Umbilical cord (tissue), 2 donors: Measurements from ENCODE around the gene DEFB124. TPM values are rescaled to one million over a fixed set of nuclear protein-coding genes. Genes with fewer than 3 reads are reported as not detected.
A peak's percentile ranks its signal among the peaks of the same experiment; 100 is the strongest.
"Not testable (repeated sequence)": the region's sequence is repeated elsewhere in the genome, so short reads cannot be mapped to it uniquely, and the experiment has no call there.

Source experiments
- DNase-seq: peaks from one replicate; pipeline ENCODE4 v3.0.0-alpha.2; 2015; ENCODE audit warnings: low spot score
- total RNA-seq: library from RNA; depleted of rRNA; stranded (reverse); fragments of >200 nt; gene quantifications from one replicate; pipeline ENCODE4 v1.2.3, GENCODE V29; 2014; ENCODE audit warnings: low replicate concordance; ENCODE audit not compliant: insufficient read depth

The DEFB124 gene, protein sequence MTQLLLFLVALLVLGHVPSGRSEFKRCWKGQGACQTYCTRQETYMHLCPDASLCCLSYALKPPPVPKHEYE
- not detected for total RNA-seq

GRCh38 chr20:31474758-31475427, at the start of gene DEFB124, which contains the start of gene REM1:
Gene DEFB124, minus strand, starts transcription at chr20:31475127. Its CDS starts 2,114 bp downstream, at chr20:31473013.
Gene REM1, plus strand, starts transcription at chr20:31475288. Its CDS starts 1,158 bp downstream, at chr20:31476446.
- peak; percentile 56 for DNase-seq

- DNase-seq, result peak; percentile 48
These were observed 48.7 kb upstream of the DEFB124 start for GRCh38 chr20:31523361-31524283.

GRCh38 chr20:31522731-31523130, 47.8 kb upstream of the DEFB124 start:
- DNase-seq, result no peak

DNA sequence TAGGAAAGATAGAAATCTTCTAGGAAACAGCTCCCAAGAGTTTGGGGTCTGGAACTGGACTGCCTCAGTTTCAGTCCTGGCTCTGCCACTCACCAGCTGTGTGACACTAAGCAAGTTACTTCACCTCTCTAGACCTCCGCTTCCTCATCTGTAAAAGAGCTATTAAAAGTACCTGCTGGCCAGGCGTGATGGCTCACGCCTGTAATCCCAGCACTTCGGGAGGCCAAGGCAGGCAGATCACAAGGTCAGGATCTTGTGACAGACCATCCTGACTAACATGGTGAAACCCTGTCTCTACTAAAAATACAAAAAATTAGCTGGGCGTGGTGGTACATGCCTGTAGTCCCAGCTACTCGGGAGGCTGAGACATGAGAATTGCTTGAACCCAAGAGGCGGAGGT, 46.3 kb upstream of the DEFB124 start:
- not testable (repeated sequence) for DNase-seq

- no peak for DNase-seq
These were observed 42.4 kb upstream of the DEFB124 start for GRCh38 chr20:31517373-31517772.

GRCh38 chr20:31516651-31517050, 41.7 kb upstream of the DEFB124 start:
- DNase-seq, result no peak

GRCh38 chr20:31516166-31516565, 41.2 kb upstream of the DEFB124 start:
- DNase-seq, result no peak

DNA sequence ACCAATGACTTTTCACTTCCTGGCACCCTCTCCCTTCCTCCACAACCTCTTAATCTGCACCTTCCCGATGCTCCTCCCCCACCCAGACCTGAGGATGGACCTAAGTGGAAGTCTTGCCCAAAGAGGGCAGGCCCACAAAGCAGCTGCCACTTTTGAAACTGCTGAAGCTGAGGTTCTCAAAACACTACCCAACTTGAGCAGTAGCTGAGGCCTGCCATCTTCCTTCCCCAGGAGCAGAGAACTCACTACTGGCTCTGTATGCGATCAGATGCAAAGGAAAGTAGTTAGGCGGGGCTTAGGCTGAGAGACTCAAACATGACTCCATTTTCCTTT, 40.8 kb upstream of the DEFB124 start:
- no peak for DNase-seq

GRCh38 chr20:31515072-31515774, 40.3 kb upstream of the DEFB124 start:
- no peak for DNase-seq

DNA sequence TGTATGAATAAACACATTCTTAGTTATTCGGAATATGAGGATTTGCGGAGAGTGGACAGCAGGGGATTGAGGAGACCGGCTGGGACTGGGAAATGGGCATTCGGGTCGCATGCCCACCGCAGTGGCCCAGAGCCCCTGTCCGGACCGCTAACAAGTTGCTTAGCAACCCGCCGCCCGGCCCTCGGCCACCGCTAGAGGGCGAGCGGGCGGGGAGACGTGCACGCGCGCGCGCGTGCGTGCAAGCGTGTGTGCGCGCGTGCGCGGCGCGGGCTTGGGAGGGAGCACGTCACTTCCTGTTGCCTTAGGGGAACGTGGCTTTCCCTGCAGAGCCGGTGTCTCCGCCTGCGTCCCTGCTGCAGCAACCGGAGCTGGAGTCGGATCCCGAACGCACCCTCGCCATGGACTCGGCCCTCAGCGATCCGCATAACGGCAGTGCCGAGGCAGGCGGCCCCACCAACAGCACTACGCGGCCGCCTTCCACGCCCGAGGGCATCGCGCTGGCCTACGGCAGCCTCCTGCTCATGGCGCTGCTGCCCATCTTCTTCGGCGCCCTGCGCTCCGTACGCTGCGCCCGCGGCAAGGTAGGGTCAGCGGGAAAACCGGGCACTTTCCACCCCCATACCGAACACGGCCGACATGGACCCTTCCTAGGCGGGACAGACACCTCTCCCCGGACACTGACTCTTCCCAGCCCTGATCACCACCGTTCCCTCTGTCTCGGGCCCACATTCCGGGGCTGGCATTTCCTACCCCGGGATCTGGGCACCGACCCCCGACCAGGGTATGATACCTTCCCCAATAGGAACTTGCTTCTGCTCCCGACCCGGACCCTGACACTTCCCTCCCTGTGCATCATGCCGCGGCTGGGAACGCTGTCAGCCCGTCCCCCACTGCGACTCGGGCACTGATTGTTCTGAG, 39.5 kb upstream of the DEFB124 start, which contains the start of gene HM13:
HM13 (plus strand) TSS at position 289 of the 918 bp plus-strand sequence; CDS start at position 399, 110 bp downstream.
- peak; percentile 94 for DNase-seq

GRCh38 chr20:31508517-31509244, 33.8 kb upstream of the DEFB124 start:
- no peak for DNase-seq

- DNase-seq, result no peak
These were observed 31.0 kb upstream of the DEFB124 start for GRCh38 chr20:31505903-31506302.

GRCh38 chr20:31502884-31503673, 28.2 kb upstream of the DEFB124 start:
- DNase-seq, result peak; percentile 81

DNA sequence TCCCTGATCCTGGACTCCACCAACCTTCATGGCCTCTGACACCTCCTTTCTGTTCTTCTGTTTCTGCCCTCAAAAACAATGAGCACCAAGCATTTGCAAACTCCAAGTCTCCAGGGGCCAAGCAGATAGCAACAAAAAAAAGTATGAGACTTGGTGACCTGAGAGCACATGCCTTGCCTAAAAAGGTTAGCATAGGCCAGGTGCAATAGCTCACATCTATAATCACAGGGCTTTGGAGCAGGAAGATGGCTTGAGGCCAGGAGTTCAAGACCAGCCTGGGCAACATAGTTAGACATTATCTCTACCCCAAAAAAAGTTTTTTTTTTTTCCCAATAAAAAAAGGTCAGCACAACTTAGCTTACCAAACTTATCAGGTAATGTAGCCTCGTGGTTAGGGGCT, 25.6 kb upstream of the DEFB124 start:
- DNase-seq, result no peak

- DNase-seq, result no peak
These were observed 23.1 kb upstream of the DEFB124 start for GRCh38 chr20:31497838-31498540.

- DNase-seq, result peak; percentile 86
These were observed 21.9 kb upstream of the DEFB124 start for GRCh38 chr20:31496761-31497295.

- no peak for DNase-seq
These were observed 19.2 kb upstream of the DEFB124 start for GRCh38 chr20:31494131-31494530.

DNA sequence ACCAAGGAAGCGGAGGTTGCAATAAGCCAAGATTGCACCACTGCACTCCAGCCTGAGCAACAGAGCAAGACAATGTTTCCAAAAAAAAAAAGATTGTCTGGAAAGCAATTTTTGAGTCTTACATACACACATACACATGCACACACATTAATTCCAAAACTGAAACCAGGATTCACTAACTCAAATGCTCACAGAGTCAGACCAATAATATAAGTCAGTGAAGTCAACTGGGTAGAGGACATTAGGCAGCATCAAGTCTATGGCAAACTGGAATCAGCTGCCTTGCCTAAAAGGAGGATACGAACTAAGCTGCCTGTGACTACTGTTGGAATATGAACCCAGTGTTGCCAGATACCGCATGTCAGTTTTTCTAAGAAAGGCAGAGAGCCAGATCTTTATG, 15.8 kb upstream of the DEFB124 start:
- DNase-seq, result no peak
